ENCODE data around the gene IRF4.
"Not testable (repeated sequence)": the region's sequence is repeated elsewhere in the genome, so short reads cannot be mapped to it uniquely, and the experiment has no call there.

Gene IRF4

GRCh38 chr6:423055-423798, 31.7 kb downstream of the IRF4 start:
- DNase-seq = no peak

GRCh38 chr6:423799-424345, 32.3 kb downstream of the IRF4 start:
- no peak for DNase-seq

GRCh38 chr6:424741-425417, 33.3 kb downstream of the IRF4 start:
- DNase-seq = no peak

- not testable (repeated sequence) for DNase-seq
Measured at GRCh38 chr6:425418-425788, 33.9 kb downstream of the IRF4 start.

GRCh38 chr6:426198-426738, 34.7 kb downstream of the IRF4 start:
- not testable (repeated sequence) for DNase-seq

- no peak for DNase-seq
Measured at GRCh38 chr6:428047-428603, 36.6 kb downstream of the IRF4 start.

- DNase-seq = no peak
Measured at GRCh38 chr6:429515-430121, 38.1 kb downstream of the IRF4 start.

- DNase-seq = no peak
Measured at GRCh38 chr6:431504-431903, 40.0 kb downstream of the IRF4 start.

- DNase-seq = no peak
Measured at GRCh38 chr6:431986-432385, 40.4 kb downstream of the IRF4 start.

- no peak for DNase-seq
Measured at GRCh38 chr6:434051-434705, 42.6 kb downstream of the IRF4 start.

- DNase-seq = no peak
Measured at GRCh38 chr6:435441-436307, 44.1 kb downstream of the IRF4 start.

- no peak for DNase-seq
Measured at GRCh38 chr6:436308-437036, 44.9 kb downstream of the IRF4 start.

- no peak for DNase-seq
Measured at GRCh38 chr6:437037-437392, 45.5 kb downstream of the IRF4 start.

GRCh38 chr6:438634-439170, 47.1 kb downstream of the IRF4 start:
- no peak for DNase-seq

- no peak for DNase-seq
Measured at GRCh38 chr6:439641-440167, 48.2 kb downstream of the IRF4 start.

GRCh38 chr6:441126-441920, 49.8 kb downstream of the IRF4 start:
- DNase-seq = no peak

- no peak for DNase-seq
Measured at GRCh38 chr6:443621-444159, 52.1 kb downstream of the IRF4 start.

- no peak for DNase-seq
Measured at GRCh38 chr6:444653-445275, 53.2 kb downstream of the IRF4 start.
